ENCODE data around the gene POLG. TPM values are rescaled to one million over a fixed set of nuclear protein-coding genes. Genes with fewer than 3 reads are reported as not detected.

POLG gene
- total RNA-seq, 1 donor from 2014 or later: 131 TPM

Other genes with a start within 250 kb of the POLG start
- gene ABHD2, start 246.4 kb downstream of the POLG start, total RNA-seq: 57.2 and 59.3 TPM in 2 replicates
- gene RLBP1, start 113.2 kb downstream of the POLG start, total RNA-seq: 0.21 and 0.52 TPM in 2 replicates
- gene FANCI, start 90.8 kb downstream of the POLG start, total RNA-seq: 176 and 184 TPM in 2 replicates
- gene RHCG, start 161.8 kb upstream of the POLG start, total RNA-seq: not detected in 2 replicates
- 18.0 and 18.7 TPM in 2 replicates for gene TICRR, start 240.6 kb upstream of the POLG start, total RNA-seq

Measured in activated T-helper 2 cell treated with anti-CD3 and anti-CD28 coated beads, Interferon-gamma antibody, Interleukin-2, Interleukin-4, amounts not matched to agents 10 μg/mL and 5 μg/mL and 100 μg/mL, durations not matched to agents 14 hours and 24 hours and 36 hours (primary cell).